ENCODE measurements around the gene PTPRR. TPM values are rescaled to one million over a fixed set of nuclear protein-coding genes. Genes with fewer than 3 reads are reported as not detected.

The PTPRR gene
- total RNA-seq, 4 donors from 2014 or later, result 0.12 to 0.67 (median 0.45) TPM

DNA sequence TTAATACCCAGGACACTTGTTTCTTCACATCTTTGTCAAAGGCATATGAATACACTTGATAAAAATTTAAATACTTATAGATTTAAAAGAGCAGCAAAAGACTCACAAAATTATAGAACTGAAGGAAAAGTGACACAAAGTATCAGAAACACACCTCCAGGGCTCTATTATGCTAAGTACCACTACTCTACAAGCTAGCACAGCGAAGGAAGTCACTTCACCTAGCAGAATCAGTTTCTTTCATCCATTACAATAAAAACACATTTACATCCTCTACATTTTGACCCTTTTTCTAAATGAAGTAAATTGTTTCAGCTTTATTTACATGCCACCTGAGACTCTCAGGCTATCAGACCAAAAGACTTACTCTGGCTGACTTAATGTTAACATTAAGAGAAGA, 256.7 kb downstream of the PTPRR start:
- H3K9me3 ChIP-seq, result no peaks in the 10 kb centered on the region
- WGBS, 2 donors (ENCODE audit: low coverage in 1 of 2), result 93 to 100% methylated on average over 1 of the region's 1 CpG
- no peaks in the 10 kb centered on the region for H3K36me3 ChIP-seq
- no peak for TF ChIP-seq EP300 (IDR thresholded peaks at IDR 0.05)
- TF ChIP-seq, protein P1, sequence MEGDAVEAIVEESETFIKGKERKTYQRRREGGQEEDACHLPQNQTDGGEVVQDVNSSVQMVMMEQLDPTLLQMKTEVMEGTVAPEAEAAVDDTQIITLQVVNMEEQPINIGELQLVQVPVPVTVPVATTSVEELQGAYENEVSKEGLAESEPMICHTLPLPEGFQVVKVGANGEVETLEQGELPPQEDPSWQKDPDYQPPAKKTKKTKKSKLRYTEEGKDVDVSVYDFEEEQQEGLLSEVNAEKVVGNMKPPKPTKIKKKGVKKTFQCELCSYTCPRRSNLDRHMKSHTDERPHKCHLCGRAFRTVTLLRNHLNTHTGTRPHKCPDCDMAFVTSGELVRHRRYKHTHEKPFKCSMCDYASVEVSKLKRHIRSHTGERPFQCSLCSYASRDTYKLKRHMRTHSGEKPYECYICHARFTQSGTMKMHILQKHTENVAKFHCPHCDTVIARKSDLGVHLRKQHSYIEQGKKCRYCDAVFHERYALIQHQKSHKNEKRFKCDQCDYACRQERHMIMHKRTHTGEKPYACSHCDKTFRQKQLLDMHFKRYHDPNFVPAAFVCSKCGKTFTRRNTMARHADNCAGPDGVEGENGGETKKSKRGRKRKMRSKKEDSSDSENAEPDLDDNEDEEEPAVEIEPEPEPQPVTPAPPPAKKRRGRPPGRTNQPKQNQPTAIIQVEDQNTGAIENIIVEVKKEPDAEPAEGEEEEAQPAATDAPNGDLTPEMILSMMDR (IDR thresholded peaks at IDR 0.05), result no peak
- TF ChIP-seq POLR2AphosphoS5 (IDR thresholded peaks at IDR 0.05), result no peak
- TF ChIP-seq POLR2A (IDR thresholded peaks at IDR 0.05), result no peak
- H3K27me3 ChIP-seq, result no peaks in the 10 kb centered on the region
- ATAC-seq, result no peak
- no peak overlapping the region for H3K27ac ChIP-seq
- H3K4me3 ChIP-seq, result no peak overlapping the region
- no peaks in the 10 kb centered on the region for H3K4me1 ChIP-seq

DNA sequence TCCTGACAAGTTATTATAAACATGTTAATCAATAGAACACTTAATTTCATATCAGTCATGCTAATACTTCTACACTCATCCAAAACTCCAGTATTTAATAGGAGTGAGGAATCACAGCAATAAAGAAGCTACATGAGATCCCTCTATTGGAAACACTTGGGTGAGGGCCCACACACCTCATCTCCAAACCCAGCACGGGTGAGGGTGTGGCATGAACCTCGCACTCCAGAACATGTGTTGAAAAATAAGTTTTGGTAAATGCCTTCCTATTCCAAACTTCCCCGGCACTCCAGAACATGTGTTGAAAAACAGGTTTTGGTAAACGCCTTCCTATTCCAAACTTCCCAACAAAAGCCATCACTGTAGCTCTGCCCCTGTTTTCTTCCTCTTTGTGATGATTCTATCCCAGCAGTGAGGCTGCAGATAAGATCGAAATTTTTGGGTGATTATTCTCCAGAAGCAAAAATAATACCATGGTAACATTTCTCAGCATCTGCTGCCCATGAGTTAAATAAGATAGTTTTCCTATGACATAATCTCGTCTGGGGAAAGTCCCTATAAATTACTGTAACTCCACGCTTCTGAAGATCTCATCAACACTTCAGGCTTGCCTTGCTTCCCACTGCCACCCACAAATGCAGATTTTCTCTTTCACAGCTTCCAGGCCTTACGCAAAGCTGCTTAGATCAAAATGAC, 258.9 kb downstream of the PTPRR start:
- no peak for ATAC-seq

DNA sequence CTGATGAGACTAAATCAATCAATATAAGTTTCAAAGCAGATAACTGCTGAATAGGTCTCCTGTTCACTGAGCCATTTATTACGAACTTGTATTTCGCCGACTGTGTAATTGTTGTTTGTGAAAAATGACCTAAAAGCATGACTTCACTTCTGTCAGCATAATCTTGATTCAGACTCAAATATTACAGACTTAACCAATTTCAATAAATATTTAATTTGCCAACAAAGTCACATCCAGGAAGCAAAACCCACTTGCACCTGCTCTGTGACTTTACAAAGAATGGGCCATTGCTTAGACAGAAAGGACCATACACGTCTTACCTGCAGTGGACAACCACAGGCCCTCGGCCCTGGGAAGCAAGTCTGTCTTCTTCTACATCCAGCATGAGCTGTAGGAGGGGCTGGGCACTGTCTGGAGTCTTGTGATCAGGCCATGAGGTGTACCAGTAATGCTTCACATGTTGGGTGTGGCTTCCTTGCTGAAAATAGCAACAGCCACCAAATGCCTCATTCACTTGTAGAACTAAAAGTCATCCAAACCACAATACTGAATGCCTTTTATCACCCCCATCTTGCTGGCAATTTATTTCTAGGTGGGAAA, 259.8 kb downstream of the PTPRR start:
- Histone ChIP-seq H3K9me3 (no peaks in the 10 kb centered on the region), H3K4me1 (no peaks in the 10 kb centered on the region), H3K27me3 (no peaks in the 10 kb centered on the region), H3K36me3 (no peaks in the 10 kb centered on the region), H3K4me3 (no peak overlapping the region), H3K27ac (no peak overlapping the region)
- ATAC-seq, result peak; percentile 48
- 65 to 87% methylated on average over 3 to 5 of the region's 5 CpGs for WGBS, 2 donors (ENCODE audit: low coverage in 1 of 2)
- TF ChIP-seq POLR2A (IDR thresholded peaks at IDR 0.05) (no peak), POLR2AphosphoS5 (IDR thresholded peaks at IDR 0.05) (no peak), EP300 (IDR thresholded peaks at IDR 0.05) (no peak)
- TF ChIP-seq, protein P1 (IDR thresholded peaks at IDR 0.05), result no peak

More for the DNA sequence above, 258.9 kb downstream of the PTPRR start:
- WGBS, 2 donors (ENCODE audit: low coverage in 1 of 2), result 41 to 63% methylated on average over 7 to 8 of the region's 8 CpGs
- H3K27me3 ChIP-seq, result no peaks in the 10 kb centered on the region
- H3K36me3 ChIP-seq, result no peaks in the 10 kb centered on the region
- no peaks in the 10 kb centered on the region for H3K9me3 ChIP-seq
- H3K27ac ChIP-seq, result no peak overlapping the region
- H3K4me1 ChIP-seq, result no peaks in the 10 kb centered on the region
- TF ChIP-seq EP300 (IDR thresholded peaks at IDR 0.05), result no peak
- no peak for TF ChIP-seq POLR2A (IDR thresholded peaks at IDR 0.05)
- TF ChIP-seq, protein P1 (IDR thresholded peaks at IDR 0.05), result no peak
- TF ChIP-seq POLR2AphosphoS5 (IDR thresholded peaks at IDR 0.05), result no peak
- no peak overlapping the region for H3K4me3 ChIP-seq

GRCh38 chr12:70660002-70660604, 260.4 kb downstream of the PTPRR start:
- Histone ChIP-seq H3K27ac (no peak overlapping the region), H3K4me1 (no peaks in the 10 kb centered on the region), H3K27me3 (no peaks in the 10 kb centered on the region), H3K9me3 (no peaks in the 10 kb centered on the region), H3K4me3 (no peak overlapping the region), H3K36me3 (no peaks in the 10 kb centered on the region)
- TF ChIP-seq POLR2A (IDR thresholded peaks at IDR 0.05), result no peak
- TF ChIP-seq, protein P1 (IDR thresholded peaks at IDR 0.05), result no peak
- TF ChIP-seq POLR2AphosphoS5 (IDR thresholded peaks at IDR 0.05), result no peak
- no peak for TF ChIP-seq EP300 (IDR thresholded peaks at IDR 0.05)
- 80 to 97% methylated on average over 1 to 5 of the region's 5 CpGs for WGBS, 2 donors (ENCODE audit: low coverage in 1 of 2)
- ATAC-seq, result no peak

All from gastroesophageal sphincter (tissue), 4 donors.